Omental fat pad (tissue), 4 donors: ENCODE data around the gene MYO1E. TPM values are rescaled to one million over a fixed set of nuclear protein-coding genes. Genes with fewer than 3 reads are reported as not detected.

Source experiments
- ATAC-seq: fragments of 150-250 bp; one replicate; pipeline ENCODE4 v1.9.1; 2016; ENCODE audit warnings: mild to moderate bottlenecking, moderate library complexity; ENCODE audit not compliant: low FRiP score
- DNase-seq: peaks from one replicate; pipeline ENCODE4 v3.0.0-alpha.2; 2019; ENCODE audit warnings: low spot score
- total RNA-seq, 4 donors: library from RNA; depleted of rRNA; stranded (reverse); fragments of >200 nt; gene quantifications; one replicate each; pipeline ENCODE4 v1.1.0, GENCODE V29; 2016
- TF ChIP-seq, protein P1 (sequence below), 3 donors: fragments of 450-650 bp; IDR thresholded peaks; one replicate each; pipeline ENCODE4 v1.5.1; 2016 to 2017; ENCODE audit warnings: antibody characterized with exemption in 3 of 3, mild to moderate bottlenecking in 3 of 3, moderate library complexity in 2 of 3

Gene MYO1E
- total RNA-seq, 4 donors from 2014 or later: 35.7 to 193 (median 68.0) TPM

DNA sequence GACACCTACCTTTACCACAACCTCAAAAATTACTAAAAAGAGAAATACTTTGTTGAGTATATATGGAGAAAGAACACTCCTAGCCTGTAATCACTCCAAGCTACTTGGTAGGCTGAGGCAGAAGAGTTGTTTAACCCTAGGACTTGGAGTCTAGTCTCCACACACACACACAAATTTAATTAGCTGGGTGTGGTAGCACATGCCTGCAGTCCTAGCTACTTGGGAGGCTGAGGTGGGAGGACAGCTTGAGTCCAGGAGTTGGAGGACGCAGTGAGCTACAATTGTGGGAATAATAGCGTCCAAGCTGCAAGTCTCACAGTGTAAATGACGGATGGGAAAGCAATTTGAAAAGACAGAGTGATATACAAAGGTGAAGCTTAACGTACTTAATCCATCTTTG is 115.5 kb downstream of the MYO1E start:
- TF ChIP-seq, protein P1, sequence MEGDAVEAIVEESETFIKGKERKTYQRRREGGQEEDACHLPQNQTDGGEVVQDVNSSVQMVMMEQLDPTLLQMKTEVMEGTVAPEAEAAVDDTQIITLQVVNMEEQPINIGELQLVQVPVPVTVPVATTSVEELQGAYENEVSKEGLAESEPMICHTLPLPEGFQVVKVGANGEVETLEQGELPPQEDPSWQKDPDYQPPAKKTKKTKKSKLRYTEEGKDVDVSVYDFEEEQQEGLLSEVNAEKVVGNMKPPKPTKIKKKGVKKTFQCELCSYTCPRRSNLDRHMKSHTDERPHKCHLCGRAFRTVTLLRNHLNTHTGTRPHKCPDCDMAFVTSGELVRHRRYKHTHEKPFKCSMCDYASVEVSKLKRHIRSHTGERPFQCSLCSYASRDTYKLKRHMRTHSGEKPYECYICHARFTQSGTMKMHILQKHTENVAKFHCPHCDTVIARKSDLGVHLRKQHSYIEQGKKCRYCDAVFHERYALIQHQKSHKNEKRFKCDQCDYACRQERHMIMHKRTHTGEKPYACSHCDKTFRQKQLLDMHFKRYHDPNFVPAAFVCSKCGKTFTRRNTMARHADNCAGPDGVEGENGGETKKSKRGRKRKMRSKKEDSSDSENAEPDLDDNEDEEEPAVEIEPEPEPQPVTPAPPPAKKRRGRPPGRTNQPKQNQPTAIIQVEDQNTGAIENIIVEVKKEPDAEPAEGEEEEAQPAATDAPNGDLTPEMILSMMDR (IDR thresholded peaks at IDR 0.05): no peak
- ATAC-seq (no peak), DNase-seq (no peak)

DNA sequence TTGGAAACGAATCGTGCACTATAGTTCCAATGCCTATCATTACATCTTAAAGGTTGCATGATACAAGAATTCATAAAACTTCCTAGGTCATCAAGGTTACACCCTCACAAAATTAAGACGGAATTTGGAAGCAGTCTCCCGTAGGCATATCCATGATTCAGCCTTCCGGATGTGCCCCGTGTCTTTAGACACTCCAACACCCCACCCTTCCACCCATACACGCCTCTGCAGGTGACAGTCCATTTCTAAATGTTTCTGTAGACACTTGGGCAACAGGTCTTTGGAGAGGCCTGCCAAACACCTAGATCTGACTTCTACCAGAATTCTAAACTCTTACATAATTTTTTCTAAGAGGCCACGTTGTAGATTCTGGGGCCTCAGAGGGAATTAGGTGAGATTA is 116.2 kb downstream of the MYO1E start:
- TF ChIP-seq, protein P1 (IDR thresholded peaks at IDR 0.05): no peak
- DNase-seq (no peak), ATAC-seq (no peak)

DNA sequence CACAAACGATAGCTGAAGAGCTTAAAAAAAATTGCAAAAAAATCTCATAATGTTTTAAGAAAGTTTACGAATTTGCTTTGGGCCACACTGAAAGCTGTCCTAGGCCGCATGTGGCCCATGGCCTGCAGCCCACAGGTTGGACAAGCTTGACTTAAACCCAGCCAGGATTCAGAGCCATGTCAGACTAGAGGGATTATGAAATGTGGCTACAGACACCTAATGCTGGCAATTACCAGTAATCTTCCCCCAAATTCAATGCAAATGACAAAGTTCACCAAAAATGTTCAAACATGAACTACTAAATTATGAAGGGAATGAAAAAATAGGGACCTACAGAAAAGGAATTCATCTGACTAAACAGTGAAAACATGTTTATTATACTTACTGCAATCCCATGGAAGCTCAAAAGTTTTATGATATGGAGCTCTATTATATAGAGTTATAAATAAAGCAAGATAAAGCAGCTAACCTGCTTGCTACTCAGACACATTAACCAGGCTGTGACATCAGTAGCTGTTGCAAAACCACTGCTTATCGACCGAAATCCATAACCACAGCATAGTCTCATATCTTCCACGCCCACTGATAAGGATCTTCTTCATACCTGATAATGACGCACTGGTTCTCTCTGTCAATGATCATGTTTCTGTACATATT is 116.9 kb downstream of the MYO1E start:
- ATAC-seq: no peak
- TF ChIP-seq, protein P1 (IDR thresholded peaks at IDR 0.05): no peak
- DNase-seq: no peak

DNA sequence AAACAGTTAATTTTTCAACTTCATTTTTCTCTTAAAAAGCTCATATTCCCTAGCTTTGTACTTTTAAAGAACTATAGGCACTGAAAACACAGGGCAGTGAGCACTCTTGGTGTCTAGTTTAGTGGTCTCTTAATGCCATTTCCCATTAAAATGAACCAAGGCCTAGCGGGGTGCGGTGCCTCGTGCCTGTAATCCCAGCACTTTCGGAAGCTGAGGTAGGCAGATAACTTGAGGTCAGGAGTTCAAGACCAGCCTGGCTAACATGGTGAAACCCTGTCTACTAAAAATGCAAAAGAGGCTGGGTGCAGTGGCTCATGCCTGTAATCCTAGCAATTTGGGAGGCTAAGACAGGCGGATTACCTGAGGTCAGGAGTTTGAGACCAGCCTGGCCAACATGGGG is 120.5 kb downstream of the MYO1E start:
- ATAC-seq (no peak), DNase-seq (no peak)
- TF ChIP-seq, protein P1 (IDR thresholded peaks at IDR 0.05): no peak

DNA sequence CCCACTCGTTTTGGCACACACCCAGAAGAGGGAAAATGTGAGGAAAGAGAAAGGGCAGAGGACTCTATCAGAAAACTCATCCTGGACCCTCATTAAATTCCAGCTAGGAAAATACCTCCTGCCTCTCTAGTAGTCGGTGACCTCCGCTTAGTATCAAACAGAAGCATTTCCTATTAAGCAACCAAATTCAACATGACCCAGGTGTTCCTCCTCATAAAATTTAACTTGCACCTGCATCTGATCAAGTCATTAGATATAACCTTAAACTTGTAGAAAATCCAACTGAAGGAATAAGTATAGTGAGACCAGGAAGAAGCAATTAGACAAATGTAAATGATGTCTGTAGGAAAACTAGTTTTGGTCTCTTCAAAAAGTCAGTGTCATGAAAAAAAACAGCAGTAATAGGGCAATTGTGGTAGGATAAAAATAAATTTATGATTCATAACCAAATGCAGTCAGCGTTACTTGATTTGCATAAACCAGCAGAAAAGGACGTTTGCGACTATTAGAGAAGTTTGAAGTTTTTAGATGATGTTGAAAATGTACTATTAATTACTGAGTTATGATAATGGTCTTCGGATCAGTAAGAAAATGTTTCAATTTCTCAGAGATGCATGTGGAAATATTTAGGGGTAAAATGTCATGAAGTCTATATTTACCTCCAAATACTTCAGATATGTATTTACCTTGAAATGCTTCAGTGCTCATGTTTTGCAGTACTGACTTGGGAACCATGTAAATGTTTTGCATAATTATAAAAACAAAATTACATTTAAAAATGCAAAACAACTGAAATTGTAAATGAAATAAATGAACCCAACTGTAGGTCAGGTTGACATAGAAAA is 121.4 kb downstream of the MYO1E start:
- TF ChIP-seq, protein P1 (IDR thresholded peaks at IDR 0.05): no peak
- DNase-seq (no peak), ATAC-seq (no peak)

DNA sequence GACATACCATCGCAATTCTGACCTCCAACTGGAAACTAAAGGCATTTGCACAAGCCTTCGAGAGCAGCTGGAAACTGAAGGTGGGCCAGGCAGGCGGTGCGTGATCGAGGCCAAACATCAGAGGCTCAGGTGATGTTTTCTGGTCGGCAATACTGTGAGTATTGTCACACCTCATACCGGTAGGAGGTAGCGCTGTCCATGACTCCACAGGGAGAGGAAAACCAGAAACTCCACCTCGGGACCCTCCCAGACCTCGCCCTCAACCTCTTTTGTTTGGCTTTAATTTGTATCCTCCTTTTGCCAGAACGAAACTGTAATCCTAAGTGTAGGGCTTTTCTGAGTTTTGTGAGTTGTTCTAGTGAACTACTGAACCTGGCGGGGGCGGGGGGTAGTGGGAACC is 122.4 kb downstream of the MYO1E start:
- no peak for ATAC-seq
- DNase-seq: no peak
- TF ChIP-seq, protein P1 (IDR thresholded peaks at IDR 0.05): no peak
